NCI-H510A (cell line): ENCODE results near the gene FUT9.
"Not testable (repeated sequence)": the region's sequence is repeated elsewhere in the genome, so short reads cannot be mapped to it uniquely, and the experiment has no call there.

Source experiments
- DNase-seq: peaks from one replicate; lab custom pipeline; 2025; lab: John Stamatoyannopoulos, UW

The FUT9 gene

DNA sequence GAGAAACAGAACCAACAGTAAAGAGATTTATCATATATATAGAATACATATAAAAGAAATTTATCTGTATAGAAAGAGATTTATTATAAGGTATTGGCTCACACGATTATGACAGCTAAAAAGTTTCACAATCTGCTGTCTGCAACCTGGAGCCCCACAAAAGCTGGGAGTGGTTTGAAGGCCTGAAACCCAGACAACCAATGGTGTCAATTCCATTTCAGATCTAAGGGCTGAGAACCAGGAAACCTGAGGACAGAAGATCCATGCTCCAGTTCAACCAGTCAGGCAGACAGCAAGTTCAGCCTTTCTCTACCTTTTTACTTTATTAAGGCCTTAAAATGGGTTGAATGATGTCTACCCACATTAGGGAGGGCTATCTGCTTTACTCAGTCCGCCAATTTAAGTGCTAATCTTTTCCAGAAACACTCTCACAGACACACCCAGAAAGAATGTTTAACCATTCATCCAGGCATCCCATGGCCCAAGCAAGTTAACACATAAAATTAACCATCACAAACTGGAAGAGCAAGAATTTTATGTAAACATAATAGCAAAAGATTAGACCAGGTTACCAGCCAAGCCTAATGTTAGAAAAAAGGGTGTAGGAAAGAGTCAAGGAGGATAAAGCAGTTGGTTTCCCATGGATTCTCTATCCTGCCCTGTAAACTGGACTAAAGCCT lies 170.9 kb downstream of the FUT9 start:
- no peak for DNase-seq

DNA sequence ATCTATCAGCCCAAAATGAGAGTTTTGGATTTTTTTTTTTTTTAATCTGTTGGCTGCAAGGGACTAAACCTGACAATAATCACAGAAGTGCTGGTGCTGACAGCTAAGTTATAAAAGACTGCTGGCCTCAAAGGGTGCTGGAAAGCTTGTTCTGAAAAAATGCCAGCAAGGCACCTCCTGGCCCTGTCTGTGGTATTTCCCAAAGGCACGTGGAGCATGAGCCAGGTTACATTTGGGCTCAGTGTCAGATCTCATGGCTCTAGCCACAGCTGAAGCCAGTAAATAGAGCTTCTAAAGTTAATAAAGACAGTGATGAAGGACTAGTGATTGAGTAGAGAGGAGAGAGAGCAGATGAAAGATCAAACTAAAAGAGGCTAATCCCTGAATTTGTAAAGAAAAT lies 178.9 kb downstream of the FUT9 start:
- no peak for DNase-seq

DNA sequence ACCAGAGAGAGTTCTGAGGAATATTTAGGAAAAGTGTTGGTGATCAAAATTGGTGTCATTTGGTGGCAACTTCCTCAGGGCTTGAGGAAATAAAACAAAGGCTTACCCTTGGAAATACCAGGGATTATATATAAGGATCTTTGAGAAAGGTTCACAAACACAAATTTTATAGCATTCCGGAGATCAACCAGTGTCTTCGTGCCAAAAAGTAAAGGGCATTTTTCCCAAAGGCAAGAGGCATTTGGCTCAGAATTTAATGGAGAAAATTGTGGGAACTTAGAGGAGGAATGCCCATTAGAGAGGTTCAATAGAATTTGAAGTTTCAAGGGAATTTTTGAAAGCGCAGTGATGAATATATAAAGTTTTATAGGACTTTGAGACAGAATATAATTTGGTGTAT lies 179.5 kb downstream of the FUT9 start:
- DNase-seq = no peak

DNA sequence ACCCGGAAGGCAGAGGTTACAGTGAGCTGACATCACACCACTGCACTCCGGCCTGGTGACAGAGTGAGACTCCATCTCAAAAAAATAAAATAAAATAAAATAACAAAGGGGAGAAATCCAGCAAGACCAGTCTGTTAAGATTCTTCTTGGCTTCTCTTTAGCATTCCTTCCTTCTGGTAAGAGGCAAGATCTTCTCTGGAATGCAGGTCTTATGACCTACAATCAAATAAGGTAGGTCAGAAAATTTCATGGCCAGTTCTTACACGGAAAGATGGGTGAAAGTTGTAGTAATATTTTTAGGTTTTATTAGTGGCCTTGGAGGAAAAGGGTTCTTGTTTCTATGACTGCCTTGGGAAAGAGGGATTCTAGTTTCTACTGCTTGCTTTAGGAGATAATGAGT lies 180.9 kb downstream of the FUT9 start:
- DNase-seq = no peak

DNA sequence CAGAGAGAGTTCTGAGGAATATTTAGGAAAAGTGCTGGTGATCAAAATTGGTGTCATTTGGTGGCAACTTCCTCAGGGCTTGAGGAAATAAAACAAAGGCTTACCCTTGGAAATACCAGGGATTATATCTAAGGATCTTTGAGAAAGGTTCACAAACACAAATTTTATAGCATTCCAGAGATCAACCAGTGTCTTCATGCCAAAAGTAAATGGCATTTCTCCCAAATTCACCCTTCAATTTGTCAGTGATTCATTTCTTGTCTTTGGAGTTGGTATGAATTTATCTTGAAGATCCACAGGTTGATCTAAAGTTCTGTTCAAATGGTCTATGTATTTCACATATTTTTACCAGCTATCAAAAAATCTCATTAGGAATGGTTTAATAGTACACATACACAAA lies 181.5 kb downstream of the FUT9 start:
- DNase-seq = no peak

DNA sequence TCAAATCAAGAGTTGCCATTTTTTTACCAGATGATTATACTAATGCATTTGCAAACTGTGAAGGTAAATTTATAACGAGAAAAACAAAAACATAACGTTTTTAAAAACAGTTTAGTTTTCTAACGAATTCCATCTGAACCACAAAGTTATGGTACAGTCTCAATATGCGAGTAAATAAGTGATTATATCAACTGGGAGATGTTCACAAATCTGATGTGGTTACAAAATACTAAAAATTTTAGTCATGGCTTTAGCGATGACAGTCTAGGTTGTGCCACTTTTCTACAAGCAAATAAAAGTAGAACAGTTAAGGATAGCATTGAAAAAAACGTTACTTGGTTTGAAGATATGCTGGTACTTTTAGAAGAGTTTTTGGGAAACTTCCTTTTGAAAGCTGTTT lies 186.8 kb downstream of the FUT9 start:
- no peak for DNase-seq

DNA sequence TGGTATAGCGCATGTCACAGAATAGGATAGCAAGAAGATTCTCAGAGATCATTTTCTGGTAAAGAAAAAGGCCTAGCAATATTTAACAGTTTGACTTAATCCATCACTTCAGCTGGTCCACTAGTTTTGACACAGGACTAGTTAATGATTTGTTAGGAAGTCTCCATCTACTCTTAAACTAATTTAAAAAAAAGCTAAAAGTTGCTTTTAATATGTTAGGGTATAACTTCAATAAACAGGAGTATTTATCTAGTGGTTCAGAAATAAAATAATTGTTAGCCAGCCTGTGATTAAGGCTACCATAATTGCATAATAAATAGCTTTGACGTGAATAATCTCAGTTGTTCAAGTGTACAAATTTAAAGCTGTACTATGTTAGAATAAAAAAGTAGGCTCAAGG lies 195.6 kb downstream of the FUT9 start:
- no peak for DNase-seq

DNA sequence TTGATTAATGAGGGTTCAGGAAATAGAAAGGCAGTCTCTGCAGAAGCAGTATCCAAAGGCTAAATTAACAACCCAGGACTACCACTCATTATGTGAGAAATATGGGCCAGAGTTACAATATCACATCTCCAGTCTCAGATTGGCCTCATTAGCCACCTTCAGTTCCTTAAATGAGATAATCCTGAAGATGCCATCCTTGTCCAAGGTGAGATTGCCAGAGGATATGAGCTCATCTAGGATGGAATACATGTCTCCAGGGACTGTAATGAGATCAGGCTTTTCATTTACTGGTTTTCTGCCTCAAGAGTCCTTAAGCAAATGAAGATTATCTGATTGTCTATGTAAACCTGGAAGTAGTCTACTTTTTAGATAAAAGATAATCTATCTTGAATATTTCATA lies 196.3 kb downstream of the FUT9 start:
- DNase-seq = no peak

DNA sequence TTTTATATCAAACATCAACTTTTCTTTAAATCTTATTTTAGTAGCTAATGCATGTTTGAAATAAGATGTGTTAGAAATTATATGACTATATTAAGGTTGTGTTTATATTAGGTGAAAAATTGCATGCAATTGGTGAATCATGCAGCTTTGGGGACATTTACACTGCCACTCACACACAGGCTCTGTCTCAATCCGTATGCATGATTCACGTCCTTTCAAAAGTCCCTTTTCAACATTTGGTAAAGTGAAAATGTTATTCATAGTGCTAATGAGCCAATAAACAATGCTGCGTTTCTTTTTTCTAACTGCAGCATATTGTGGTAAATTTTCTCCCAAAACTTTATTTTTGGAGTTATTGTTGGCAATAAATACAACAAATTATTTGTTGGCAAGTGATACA lies 198.0 kb downstream of the FUT9 start:
- DNase-seq = no peak

DNA sequence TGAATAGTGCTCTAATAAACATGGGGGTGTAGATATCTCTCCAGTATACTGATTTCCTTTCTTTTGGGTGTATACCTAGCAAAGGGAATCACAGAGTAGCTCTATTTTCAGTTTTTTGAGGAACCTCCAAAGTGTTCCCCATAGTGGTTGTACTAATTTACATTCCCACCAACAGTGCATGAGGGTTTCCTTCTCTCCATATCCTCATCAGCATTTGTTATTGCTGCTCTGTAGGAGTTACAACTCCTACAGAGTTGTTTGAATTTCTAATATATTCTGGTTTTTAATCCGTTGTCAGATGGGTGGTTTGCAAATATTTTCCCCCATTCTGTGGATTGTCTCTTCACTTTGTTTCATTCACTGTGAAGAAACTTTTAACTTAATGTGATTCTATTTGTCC lies 207.9 kb downstream of the FUT9 start:
- DNase-seq = no peak

DNA sequence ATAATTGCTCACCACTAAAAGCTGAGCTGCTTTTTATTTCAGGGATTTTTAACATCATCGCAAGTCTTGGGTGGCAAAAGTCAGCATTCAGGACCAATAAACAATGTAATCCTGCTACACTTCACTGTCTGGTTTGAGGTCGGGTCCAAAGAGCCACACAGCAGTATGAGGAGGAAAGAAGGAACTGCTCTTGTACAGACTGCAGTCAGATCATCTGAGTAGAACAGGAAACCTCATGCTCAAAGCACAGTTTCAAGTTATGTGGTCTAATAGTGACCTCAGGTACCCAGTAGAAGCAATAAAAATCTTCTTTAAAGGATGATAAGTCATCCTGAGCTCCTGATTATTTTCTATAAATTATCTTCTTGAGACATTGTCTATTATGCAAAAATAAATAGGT lies 211.4 kb downstream of the FUT9 start:
- no peak for DNase-seq

DNA sequence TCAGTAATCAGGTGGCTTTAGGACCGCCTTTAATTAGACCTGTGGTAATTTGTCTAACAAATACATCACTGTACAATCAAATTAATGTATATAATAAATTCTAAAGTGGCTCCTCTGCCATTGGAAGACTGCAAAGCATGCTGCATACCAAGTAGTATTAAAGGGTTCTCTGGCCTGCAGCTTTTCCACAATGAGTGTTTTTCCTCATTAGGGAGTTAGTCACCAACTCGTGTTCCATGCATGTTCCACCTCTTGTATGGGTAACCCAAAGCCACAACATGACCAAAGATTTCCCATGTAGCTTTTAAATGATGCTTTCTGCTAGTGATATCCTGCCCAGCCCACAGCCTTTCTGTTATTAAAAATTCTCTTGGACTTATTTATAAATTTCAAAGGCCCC lies 218.7 kb downstream of the FUT9 start:
- DNase-seq = no peak

DNA sequence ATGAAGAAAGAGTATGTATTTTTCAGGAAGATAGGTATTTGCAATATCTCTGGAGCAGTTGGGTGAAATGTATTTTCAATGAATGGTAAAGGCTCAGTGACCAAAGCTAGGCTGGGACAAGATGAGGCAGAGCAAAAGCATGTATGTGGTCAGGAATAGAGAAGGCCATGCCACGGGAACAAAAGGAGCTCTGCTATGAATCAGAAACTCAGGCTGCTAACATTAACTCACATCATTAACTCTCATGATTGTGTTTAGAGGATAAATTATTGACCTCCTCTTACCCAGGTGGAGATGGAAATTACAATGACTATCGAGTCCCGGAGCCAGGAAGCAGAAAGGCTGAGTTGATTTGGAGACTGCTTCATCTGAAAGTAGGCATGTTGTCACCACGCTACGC lies 220.2 kb downstream of the FUT9 start:
- no peak for DNase-seq

DNA sequence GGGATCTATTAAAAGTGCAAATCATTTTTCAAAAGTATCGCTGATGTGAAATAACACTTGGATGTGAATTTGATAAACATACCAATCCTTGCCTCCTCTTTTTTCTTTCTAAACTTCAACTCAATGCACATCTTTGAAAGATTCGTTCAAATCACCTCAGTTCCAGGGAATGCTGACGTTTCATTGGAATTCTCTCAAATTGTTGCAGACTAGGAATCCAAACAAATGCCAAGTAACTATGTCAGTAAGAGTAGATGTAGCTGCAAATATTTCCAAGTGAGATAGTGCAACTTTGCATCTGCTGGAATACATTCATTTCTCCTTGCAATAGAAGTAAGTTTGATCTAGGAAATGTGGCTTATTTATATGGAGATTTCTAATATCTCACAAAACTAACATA lies 220.7 kb downstream of the FUT9 start:
- no peak for DNase-seq

DNA sequence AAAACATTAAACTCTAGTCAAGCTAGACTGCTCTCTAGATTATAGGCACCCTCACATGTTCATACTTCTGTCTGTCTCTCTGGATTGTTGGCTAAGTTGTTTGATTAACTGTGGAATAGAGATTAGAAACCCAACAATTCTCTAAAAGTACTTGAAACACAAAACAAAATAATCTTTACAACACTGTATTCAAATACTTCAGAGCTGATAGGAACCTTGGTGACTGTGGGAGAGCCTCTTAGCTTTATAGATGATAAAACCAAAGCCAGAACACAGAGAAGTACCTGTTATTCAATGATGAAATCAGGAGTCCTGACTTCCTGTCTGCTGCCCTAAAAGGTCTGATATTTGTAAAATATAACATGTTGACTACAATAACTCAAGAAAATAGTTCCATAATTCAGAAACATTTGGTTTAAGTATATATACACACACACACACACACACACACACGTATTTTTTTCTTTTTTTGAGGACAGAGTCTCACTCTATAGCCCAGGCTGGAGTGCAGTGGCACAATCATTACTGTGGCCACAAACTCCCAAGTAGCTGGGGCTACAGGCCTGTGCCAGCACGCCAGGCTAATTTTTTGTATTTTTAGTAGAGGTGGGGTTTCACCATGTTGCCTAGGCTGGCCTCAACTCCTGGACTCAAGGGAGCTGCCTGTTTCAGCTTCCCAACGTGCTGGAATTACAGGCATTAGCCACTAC lies 222.0 kb downstream of the FUT9 start:
- no peak for DNase-seq

DNA sequence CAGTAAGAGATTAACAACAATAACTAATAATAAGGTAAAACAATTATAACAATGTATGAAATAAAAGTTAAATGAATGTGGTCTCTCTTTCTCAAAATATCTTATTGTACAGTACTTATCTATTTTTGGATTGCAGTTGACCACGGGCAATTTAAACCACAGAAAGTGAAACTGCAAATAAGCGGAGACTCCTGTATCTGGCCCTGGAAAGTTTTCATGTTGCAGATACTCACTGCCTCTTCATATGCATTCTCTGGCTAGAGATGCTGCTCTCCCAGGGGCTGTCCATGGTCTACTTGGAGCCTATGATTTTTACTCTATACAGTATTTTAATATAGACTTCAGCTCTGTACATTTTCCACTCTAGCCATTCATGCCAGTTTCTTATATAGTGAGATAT lies 230.8 kb downstream of the FUT9 start:
- DNase-seq = no peak

DNA sequence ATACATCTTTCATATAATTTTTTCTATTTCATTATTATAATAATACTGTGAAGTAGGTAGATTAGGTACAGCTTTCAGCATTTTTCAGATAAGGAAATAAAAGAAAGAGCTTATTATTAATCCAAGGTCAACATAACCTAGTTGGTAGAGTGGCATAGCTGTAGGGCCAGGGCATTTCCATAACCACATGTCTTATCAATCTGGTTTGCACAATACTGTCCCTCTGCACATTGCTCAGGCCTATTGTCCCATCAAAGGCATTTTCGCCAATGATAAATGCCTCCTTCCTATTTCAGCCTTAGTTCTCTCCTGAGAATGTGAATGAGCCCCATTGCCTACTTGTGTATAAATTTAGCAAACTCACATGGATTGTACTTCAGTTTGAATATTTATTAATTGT lies 234.0 kb downstream of the FUT9 start:
- no peak for DNase-seq

DNA sequence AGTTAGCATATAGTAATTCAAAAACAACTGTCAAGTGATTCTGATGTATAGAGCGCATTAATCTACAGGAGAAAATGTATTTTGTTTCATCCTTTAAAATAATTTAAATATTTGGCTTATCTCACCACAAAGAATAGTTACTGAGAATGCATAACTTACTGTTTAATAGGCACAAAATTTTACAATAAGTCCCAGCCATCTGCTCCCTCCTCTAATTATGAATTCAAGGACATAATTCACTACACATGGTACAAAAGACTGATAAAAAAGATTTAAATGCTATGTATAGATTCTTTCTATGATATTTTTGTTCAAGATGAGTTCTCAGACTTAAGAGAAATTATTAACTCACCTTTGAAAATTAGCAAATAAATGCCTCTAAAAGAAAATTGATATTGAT lies 242.0 kb downstream of the FUT9 start:
- DNase-seq = no peak

DNA sequence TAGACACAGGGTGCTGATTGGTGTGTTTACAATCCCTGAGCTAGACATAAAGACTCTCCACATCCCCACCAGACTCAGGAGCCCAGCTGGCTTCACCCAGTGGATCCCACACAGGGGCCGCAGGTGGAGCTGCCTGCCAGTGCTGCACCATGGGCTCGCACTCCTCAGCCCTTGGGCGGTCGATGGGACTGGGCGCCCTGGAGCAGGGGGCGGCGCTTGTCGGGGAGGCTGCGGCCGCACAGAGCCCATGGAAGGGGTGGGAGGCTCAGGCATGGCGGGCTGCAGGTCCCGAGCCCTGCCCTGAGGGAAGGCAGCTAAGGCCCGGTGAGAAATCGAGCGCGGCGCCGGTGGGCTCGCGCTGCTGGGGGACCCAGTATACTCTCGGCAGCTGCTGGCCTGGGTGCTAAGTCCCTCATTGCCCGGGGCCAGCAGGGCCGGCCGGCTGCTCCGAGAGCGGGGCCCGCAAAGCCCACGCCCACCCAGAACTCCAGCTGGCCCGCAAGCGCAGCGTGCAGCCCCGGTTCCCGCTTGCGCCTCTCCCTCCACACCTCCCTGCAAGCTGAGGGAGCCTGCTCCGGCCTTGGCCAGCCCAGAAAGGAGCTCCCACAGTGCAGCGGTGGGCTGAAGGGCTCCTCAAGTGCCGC lies 245.1 kb downstream of the FUT9 start:
- DNase-seq = not testable (repeated sequence)
